Hepatocyte (in vitro differentiated cells): ENCODE measurements around the gene MYRIP. TPM values are rescaled to one million over a fixed set of nuclear protein-coding genes. Genes with fewer than 3 reads are reported as not detected.

Source experiments
- DNase-seq: peaks from one replicate; pipeline ENCODE4 v3.0.0-alpha.2; 2016; ENCODE audit warnings: low spot score
- H2AFZ ChIP-seq: fragments of 200-600 bp; sonication (generic); 2 replicates; pipeline ENCODE4 v1.6.0; 2016; ENCODE audit warnings: antibody characterized with exemption, mild to moderate bottlenecking
- H3K27ac ChIP-seq: fragments of 200-600 bp; sonication (generic); 2 replicates; pipeline ENCODE4 v1.5.1; 2016; ENCODE audit warnings: mild to moderate bottlenecking
- H3K27me3 ChIP-seq: fragments of 200-600 bp; sonication (generic); 2 replicates; pipeline ENCODE4 v1.6.1; 2016
- H3K36me3 ChIP-seq: fragments of 200-600 bp; sonication (generic); replicated peaks from 2 replicates; pipeline ENCODE4 v1.5.1; 2016; ENCODE audit warnings: low read depth; ENCODE audit not compliant: insufficient read depth
- H3K4me1 ChIP-seq: fragments of 200-600 bp; sonication (generic); 2 replicates; pipeline ENCODE4 v1.5.1; 2016; ENCODE audit warnings: mild to moderate bottlenecking, moderate library complexity; ENCODE audit not compliant: insufficient read depth
- H3K4me2 ChIP-seq: fragments of 200-600 bp; sonication (generic); 2 replicates; pipeline ENCODE4 v1.6.0; 2016
- H3K4me3 ChIP-seq: fragments of 200-600 bp; sonication (generic); 2 replicates; pipeline ENCODE4 v1.5.1; 2016; ENCODE audit warnings: mild to moderate bottlenecking
- H3K79me2 ChIP-seq: fragments of 200-600 bp; sonication (generic); 2 replicates; pipeline ENCODE4 v1.6.0; 2017; ENCODE audit warnings: mild to moderate bottlenecking
- H3K9me2 ChIP-seq: fragments of 200-600 bp; sonication (generic); replicated peaks from 2 replicates; pipeline ENCODE4 v1.6.0; 2017; ENCODE audit warnings: mild to moderate bottlenecking; ENCODE audit not compliant: insufficient read depth
- H3K9me3 ChIP-seq: fragments of 200-600 bp; sonication (generic); 2 replicates; pipeline ENCODE4 v1.5.1; 2016; ENCODE audit warnings: low read depth, mild to moderate bottlenecking
- H4K20me1 ChIP-seq: fragments of 200-600 bp; sonication (generic); 2 replicates; pipeline ENCODE4 v1.6.0; 2016; ENCODE audit warnings: mild to moderate bottlenecking; ENCODE audit not compliant: insufficient read depth, poor library complexity, severe bottlenecking
- EZH2 ChIP-seq: fragments of 200-600 bp; sonication (generic); IDR thresholded peaks from 2 replicates; pipeline ENCODE4 v1.6.1; 2016; ENCODE audit warnings: antibody characterized with exemption, mild to moderate bottlenecking, borderline replicate concordance
- EZH2phosphoT487 ChIP-seq: fragments of 200-600 bp; sonication (generic); IDR thresholded peaks from one replicate; pipeline ENCODE4 v1.6.1; 2018; ENCODE audit warnings: antibody characterized with exemption, mild to moderate bottlenecking, low read depth, moderate library complexity; ENCODE audit not compliant: unreplicated experiment, severe bottlenecking
- WGBS: methylation state at CpG from one replicate; pipeline ENCODE4 v1.1.6; 2016; ENCODE audit warnings: low lambda C conversion rate; ENCODE audit errors: missing lambda C conversion rate; 5-methylcytosine and 5-hydroxymethylcytosine counted together
- polyA plus RNA-seq: library from polyadenylated mRNA; unstranded; fragments of >200 nt; fragmentation: Nextera tagmentation; extraction: Ambion mirVana; gene quantifications from 2 replicates; pipeline ENCODE4 v1.2.1, GENCODE V29; 2016
- total RNA-seq: library from RNA; depleted of rRNA; stranded (reverse); fragments of >200 nt; gene quantifications from 2 replicates; pipeline ENCODE4 v1.2.3, GENCODE V29; 2014
- TF ChIP-seq, protein P1 (sequence below): fragments of 200-600 bp; sonication (generic); IDR thresholded peaks from 2 replicates; pipeline ENCODE4 v1.5.1; 2016; ENCODE audit warnings: antibody characterized with exemption, mild to moderate bottlenecking; ENCODE audit not compliant: poor library complexity

The MYRIP gene
- total and polyA plus RNA-seq, 2 experiments from 2014 or later = 0.57 TPM; not detected in 1

DNA sequence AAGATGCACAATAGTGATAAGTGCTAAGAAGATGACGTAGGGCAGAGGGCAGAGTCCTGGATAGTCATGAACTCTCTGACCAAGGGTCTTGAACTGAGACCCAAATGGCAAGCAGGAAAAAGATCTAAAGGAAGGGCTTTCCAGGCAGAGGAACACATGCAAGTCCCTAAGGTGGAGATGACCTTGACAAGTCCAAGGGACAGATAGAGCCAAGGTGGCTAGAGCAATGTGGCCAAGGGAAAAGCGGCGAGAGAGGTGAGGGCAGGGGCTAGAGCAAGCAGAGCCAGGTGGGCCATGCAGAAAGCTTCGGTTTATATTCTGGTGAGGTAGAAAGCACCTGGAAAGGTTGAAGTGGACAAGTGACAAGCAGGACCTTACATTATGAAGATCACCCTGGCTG, 414.4 kb downstream of the MYRIP start:
- Histone ChIP-seq H3K9me3 (no peaks in the 10 kb centered on the region), H4K20me1 (no peaks in the 10 kb centered on the region), H3K36me3 (no peaks in the 10 kb centered on the region), H3K79me2 (no peaks in the 10 kb centered on the region), H3K4me2 (no peak overlapping the region), H3K4me1 (no peaks in the 10 kb centered on the region), H3K4me3 (no peak overlapping the region), H3K27me3 (no peaks in the 10 kb centered on the region), H2AFZ (no peak overlapping the region), H3K27ac (no peak overlapping the region), H3K9me2 (no peaks in the 10 kb centered on the region)
- 90% methylated on average over 4 of the region's 4 CpGs for WGBS
- TF ChIP-seq EZH2phosphoT487 (no peak), EZH2 (no peak)
- TF ChIP-seq, protein P1, sequence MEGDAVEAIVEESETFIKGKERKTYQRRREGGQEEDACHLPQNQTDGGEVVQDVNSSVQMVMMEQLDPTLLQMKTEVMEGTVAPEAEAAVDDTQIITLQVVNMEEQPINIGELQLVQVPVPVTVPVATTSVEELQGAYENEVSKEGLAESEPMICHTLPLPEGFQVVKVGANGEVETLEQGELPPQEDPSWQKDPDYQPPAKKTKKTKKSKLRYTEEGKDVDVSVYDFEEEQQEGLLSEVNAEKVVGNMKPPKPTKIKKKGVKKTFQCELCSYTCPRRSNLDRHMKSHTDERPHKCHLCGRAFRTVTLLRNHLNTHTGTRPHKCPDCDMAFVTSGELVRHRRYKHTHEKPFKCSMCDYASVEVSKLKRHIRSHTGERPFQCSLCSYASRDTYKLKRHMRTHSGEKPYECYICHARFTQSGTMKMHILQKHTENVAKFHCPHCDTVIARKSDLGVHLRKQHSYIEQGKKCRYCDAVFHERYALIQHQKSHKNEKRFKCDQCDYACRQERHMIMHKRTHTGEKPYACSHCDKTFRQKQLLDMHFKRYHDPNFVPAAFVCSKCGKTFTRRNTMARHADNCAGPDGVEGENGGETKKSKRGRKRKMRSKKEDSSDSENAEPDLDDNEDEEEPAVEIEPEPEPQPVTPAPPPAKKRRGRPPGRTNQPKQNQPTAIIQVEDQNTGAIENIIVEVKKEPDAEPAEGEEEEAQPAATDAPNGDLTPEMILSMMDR = no peak
- no peak for DNase-seq

DNA sequence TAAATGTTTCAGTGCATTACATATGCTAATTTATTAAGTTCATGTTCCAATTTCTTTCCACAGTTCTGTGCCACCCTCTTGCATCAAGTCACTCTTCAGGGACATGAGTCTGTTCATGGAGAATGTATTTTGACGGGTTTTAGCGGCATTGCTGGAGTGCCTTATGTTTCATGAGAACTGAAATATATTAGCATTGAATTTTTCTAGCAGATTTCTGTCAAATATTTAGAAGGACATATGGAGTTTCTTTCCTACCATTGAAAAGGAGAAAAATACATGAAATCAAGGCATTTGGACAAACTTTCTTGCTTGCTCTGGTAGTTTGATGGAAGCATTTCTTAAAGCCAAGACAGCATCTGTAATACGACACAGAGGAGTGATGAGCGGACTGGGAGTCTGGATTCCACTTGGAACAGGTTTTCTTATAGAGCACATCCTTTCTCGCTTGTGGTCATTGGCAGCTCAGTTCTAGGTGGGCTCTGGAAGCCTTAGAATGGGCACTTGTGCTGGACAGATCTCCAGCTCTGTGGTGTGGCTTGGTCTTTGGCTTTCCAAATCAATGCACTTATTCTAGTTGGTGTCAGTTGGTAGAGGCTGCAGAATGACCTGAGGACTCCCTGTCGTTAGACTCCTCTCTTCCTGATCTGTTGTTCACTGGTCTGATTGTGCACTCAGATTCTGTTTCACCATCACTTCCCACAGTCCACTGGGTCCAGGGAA, 415.5 kb downstream of the MYRIP start:
- Histone ChIP-seq H3K9me2 (no peaks in the 10 kb centered on the region), H2AFZ (no peak overlapping the region), H3K9me3 (no peaks in the 10 kb centered on the region), H4K20me1 (no peaks in the 10 kb centered on the region), H3K27ac (no peak overlapping the region), H3K27me3 (no peaks in the 10 kb centered on the region), H3K79me2 (no peaks in the 10 kb centered on the region), H3K4me1 (no peaks in the 10 kb centered on the region), H3K4me3 (no peak overlapping the region), H3K36me3 (no peaks in the 10 kb centered on the region), H3K4me2 (no peak overlapping the region)
- no peak for DNase-seq
- 92% methylated on average over 6 of the region's 6 CpGs for WGBS
- TF ChIP-seq EZH2phosphoT487 (no peak), EZH2 (no peak)
- TF ChIP-seq, protein P1 = no peak

DNA sequence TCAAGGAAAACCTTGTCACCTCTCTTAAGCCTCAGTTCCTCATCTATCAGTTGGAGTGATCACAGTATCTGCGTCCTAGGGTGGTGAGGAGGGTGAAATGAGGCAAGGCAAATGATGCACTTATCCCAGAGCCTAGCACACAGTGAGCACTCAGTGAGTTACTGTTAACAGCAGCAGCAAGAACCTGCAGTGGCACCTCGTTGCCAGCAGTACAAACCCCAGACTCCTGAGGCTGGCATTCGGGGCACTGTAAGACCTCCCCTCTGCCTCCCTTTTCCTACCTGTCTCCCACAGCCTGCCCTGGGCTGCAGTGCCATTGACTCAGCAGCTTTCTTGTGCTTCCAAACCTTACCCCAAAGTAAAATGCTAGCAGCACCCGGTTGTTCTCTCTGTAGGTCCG, 417.2 kb downstream of the MYRIP start:
- Histone ChIP-seq H3K4me2 (no peak overlapping the region), H3K27me3 (no peaks in the 10 kb centered on the region), H3K9me2 (no peaks in the 10 kb centered on the region), H3K4me1 (no peaks in the 10 kb centered on the region), H4K20me1 (no peaks in the 10 kb centered on the region), H3K79me2 (no peaks in the 10 kb centered on the region), H3K9me3 (no peaks in the 10 kb centered on the region), H3K36me3 (no peaks in the 10 kb centered on the region), H3K27ac (no peak overlapping the region), H2AFZ (no peak overlapping the region), H3K4me3 (no peak overlapping the region)
- DNase-seq = no peak
- TF ChIP-seq, protein P1 = no peak
- TF ChIP-seq EZH2phosphoT487 (no peak), EZH2 (no peak)
- 86% methylated on average over 5 of the region's 5 CpGs for WGBS
